ENCODE results near the gene SNX21.
"Not testable (repeated sequence)": the region's sequence is repeated elsewhere in the genome, so short reads cannot be mapped to it uniquely, and the experiment has no call there.

The SNX21 gene

GRCh38 chr20:45850926-45851325 is 17.3 kb downstream of the SNX21 start:
- DNase-seq (ENCODE audit: low read depth) = no peak

GRCh38 chr20:45851501-45851900 is 17.9 kb downstream of the SNX21 start:
- DNase-seq (ENCODE audit: low read depth) = no peak

GRCh38 chr20:45852326-45852725 is 18.7 kb downstream of the SNX21 start:
- DNase-seq (ENCODE audit: low read depth) = no peak

- DNase-seq (ENCODE audit: low read depth) = no peak
Observed at GRCh38 chr20:45853484-45853883, 19.9 kb downstream of the SNX21 start.

DNA sequence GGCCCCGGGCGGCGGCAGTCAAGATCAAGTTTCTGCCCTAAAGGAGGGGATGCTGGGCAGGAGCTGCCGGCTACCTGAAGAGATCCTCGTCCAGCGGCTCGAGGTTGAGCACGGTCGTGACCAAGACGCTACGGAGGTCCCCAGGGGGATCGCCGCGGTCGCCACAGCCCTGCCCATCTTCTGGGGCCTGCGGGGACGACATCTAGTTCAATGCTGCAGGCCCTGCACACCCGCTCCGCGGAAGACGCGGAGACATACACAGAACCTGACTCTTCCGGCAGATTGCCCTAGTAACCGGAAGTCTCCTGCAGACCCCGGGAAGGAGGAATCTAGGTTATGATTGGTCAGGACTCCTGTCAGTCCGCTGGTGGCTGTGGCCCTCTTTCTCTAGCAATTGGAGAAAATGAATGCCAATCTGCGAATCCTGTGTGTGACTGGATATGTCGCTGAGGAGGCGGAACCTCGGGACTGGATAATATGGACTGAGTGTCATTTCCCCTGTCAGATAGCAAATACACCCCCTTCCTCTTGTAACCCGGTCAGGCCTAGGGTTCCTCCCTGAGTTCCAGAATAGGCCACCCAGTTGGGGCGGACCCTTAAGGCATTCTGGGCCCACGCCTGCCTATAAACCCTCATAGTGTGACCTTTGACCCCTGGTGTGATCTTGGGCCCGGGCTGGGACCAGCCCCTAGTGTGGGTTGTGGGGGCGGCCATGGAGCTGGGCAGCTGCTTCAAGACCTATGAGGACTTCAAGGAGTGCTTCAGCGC is 23.7 kb downstream of the SNX21 start, which contains the start of the genes ACOT8 and ZSWIM3:
ACOT8 (minus strand) TSS at position 279 of the 768 bp plus-strand sequence; CDS start at position 202, 77 bp downstream.
ZSWIM3 (plus strand) TSS at position 501 of the 768 bp plus-strand sequence; CDS start at position 713, 212 bp downstream.
- DNase-seq (ENCODE audit: low read depth) = peak; percentile 100

DNA sequence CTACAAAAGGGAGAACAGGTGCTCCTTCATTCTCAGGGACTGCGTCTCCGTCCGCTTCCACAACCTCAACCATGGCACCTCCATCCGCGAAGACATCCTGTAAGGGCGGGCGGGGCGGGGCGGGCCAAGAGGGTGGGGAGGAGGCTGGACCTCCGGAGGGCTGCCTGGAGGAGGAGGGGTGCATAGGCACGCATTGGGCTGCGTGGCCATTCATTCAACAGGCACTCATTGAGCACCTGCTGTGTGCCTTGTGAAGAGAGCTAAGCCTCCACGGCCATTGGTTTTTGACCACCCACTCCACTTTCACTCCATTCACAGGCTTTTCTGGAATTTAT is 24.2 kb downstream of the SNX21 start:
- DNase-seq (ENCODE audit: low read depth) = peak; percentile 57

GRCh38 chr20:45859916-45860315 is 26.3 kb downstream of the SNX21 start:
- DNase-seq (ENCODE audit: low read depth) = no peak

- DNase-seq (ENCODE audit: low read depth) = peak; percentile 66
Observed at GRCh38 chr20:45860560-45861220, 27.1 kb downstream of the SNX21 start.

DNA sequence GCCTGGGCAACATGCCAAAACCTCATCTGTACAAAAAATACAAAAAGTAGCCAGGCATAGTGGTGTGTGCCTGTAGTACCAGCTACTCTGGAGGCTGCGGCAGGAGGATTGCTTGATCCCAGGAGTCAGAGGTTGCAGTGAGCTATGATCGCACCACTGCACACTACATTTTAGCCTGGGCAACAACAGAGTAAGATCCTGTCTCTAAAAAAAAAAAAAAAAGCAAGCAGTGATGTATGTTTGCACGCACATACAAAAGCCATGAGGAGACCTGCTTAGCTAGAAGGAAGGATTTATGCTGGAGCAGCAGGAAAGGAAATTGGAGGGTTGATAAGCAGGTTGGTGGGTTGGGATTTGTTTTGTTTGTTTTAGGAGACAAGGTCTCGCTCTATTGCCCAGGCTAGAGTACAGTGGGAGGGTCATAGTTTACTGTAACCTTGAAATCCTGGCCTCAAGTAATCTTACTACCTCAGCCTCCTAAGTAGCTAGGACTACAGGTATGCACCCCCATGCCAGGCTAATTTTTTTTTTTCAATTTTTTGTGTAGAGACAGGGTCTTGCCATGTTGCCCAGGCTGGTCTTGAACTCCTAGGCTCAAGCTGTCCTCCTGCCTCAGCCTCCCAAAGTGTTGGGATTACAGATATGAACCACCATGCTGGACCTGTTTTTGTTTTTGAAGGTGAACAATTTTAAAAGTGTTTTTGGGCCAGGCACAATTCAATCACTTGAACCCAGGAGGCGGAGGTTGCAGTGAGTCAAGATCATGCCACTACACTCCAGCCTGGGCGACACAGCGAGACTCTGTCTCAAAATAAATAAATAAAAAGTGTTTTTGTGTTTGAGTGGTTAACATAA is 27.8 kb downstream of the SNX21 start:
- no peak for DNase-seq (ENCODE audit: low read depth)

- DNase-seq (ENCODE audit: low read depth) = no peak
Observed at GRCh38 chr20:45863543-45864470, 30.2 kb downstream of the SNX21 start.

DNA sequence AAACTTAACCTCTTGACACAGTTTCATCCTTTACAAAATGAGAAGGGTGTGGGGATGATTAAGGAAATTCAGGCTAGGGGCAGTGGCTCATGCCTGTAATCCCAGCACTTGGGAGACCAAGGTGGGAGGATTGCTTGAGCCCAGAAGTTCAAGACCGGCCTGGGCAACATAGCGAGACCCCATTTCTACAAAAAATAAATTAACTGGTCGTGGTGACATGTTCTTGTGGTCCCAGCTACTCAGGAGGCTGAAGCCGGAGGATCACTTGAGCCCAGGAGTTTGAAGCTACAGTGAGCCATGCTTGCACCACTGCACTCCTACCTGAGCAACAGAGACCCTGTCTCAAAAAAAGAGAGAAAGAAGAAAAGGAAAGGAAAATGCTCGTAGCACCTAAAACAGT is 32.9 kb downstream of the SNX21 start:
- no peak for DNase-seq (ENCODE audit: low read depth)

DNA sequence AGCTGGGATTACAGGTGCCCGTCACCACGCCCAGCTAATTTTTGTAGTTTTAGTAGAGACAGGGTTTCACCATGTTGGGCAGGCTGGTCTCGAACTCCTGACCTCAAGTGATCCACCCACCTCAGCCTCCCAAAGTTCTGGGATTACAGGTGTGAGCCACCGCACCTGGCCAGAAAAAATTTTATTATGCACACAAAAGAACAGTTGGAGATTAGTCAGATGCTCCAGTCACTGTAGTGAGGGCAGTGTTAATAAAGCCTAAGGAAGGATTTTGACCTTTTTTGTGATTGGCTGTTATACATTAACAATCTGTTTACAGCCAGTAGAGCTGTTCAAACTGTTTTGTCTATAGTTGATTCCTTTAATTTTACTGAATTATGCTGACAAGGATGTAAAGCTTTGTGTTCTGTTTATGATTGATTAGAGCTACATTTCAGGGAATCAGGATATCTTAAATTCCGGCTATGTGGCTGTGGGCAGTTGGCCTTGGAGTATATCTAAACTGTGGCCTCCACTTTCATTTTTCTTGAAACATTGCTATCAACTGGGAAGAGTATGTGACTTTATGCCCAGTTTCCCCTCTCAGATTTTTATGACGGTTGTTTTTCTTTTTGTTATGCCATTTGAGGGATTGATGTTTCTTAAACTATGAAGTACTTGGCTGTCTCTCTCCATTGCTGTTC is 33.7 kb downstream of the SNX21 start:
- DNase-seq (ENCODE audit: low read depth) = no peak

DNA sequence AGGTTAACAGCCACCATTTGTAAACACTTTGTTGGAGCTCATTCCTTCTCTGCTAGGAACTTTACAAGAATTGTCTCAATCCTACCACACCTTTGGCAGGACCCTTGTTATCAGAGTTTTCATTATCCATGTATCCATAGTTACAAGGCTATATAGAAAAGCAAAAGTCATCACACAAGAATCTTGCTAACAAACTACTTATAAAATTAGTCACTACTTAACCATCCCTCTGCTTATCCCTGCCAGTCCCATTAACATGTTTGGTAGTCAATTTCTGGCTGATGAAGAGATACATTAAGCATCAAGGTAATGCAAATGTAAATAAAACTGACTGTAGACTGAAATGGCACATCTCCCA is 34.2 kb downstream of the SNX21 start:
- DNase-seq (ENCODE audit: low read depth) = peak; percentile 88

DNA sequence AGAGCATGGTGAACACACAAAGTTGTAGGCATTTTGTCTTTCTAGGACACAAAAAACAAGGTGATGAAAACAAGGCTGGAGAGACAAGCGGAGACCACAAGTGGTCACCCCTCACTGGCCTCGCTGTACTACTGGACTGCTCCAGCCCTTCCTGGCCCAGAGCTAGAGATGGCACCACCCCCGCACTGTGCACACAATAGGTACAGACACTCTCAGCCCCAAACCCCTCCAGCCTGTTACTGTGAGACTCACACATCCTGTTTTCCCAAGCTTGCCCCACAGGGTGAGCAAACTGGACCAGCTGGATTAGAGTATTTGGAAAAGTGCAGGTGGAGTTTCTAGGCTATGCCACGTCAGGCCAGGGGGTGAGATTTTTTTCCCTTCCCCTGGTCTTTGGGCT is 39.0 kb downstream of the SNX21 start:
- no peak for DNase-seq (ENCODE audit: low read depth)

DNA sequence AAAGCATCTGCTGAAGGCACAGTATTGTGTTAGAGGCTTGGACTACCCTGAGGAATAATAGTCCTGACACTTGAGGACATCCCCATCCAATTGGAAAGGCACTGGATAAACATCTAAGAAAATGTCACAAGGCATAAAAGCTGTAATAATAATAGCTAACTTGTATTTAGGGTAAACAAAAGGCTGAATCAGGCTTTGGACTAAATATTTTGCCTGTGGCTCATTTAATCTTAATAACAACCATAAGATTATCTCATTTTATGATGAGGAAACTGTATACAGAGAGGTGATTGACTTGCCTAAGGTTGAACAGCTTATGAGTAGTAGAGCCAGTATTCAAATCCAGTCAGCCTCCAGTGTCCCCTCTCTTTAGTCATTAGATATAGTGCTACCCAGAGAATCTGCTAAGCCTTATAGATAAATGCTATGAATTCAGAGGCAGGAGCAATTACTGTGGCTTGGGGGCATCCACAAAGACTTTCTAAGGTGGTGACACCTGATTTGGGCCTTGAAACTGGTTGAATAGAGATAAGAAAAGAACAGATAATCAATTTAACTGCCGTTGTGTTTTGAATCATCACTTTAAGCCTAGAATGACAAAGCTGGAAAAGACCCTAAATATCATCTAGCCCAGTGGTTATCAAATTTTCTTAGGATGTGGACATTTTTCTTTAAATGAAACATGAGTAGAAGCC is 40.0 kb downstream of the SNX21 start:
- DNase-seq (ENCODE audit: low read depth) = peak; percentile 63

DNA sequence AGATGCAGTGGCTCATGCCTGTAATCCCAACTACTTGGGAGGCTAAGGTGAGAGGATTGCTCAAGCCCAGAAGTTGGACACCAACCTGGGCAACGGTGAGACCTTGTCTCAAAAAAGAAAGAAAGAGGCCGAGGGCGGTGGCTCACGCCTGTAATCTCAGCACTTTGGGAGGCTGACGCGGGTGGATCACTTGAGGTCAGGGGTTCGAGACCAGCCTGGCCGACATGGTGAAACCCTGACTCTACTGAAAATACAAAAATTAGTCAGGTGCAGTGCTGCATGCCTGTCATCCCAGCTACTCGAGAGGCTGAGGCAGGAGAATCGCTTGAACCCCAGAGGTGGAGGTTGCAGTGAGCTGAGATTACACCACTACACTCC is 40.5 kb downstream of the SNX21 start:
- DNase-seq (ENCODE audit: low read depth) = not testable (repeated sequence)

DNA sequence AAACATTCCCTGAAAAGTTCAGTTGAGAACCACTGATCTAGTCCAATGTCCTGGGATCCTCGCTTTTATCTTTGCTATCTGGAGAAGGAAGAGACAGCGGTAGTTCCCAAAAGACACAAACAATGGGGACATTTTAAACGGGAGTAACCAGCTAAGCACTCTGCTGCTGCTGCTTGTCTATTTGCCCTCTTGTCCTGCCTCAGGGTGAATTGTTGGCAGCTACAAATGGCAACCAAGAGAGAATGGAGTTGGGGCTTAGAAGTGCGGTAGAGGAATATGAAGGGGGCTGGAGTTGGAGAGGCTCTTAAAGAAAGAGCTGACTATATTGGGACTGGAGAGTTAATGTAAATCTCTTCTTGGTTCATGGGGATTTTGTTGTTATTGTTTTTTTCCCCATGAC is 41.0 kb downstream of the SNX21 start:
- no peak for DNase-seq (ENCODE audit: low read depth)

GRCh38 chr20:45878076-45878761 is 44.6 kb downstream of the SNX21 start:
- DNase-seq (ENCODE audit: low read depth) = no peak

DNA sequence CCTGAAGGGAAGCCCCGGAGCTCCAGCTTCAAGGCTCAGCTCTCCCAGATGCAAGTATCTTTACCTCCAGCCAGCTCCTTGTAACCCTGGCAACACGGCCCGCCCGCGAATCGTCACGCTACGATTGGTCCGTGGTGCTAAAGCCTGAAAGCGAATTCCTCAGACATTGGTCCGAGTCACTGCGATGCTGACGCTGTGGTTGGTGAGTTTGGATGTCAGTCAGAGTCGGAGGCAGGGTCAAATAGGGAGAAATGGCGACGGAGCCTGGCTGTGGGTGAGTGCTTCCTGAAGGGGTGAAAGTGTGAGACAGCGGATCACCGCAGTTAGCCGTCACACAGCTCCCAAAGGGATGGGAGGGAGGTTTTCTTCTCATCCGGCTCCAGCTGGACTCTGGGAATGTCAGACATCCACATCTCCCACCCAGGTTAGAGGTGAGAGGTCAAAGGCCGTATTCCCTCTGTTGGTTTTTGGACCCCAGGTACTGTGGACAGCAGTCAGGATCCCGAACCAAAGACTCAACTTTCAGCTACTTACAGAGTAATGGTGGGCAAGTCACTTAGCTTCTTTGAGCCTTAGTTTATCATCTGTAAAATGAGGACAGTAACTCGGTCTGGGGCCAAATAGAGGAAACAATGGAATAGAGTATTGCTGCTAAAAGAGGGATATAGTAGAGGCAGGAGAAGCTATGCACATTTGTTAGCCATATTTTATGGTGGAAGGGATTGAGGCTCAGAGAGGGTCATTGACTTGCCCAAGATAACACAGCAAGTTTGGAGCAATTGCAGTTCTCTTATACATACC is 47.6 kb downstream of the SNX21 start, which contains the start of gene ZSWIM1:
ZSWIM1 (plus strand) TSS at position 240 of the 801 bp plus-strand sequence. CDS start 1,366 bp downstream, outside the sequence.
- peak; percentile 100 for DNase-seq (ENCODE audit: low read depth)

Measured in ELR (cell line).